HEK293 (cell line): ENCODE measurements around the gene TMED3.

Experiments used
- KLF9 ChIP-seq: fragments of 450-650 bp; formaldehyde crosslinking; IDR thresholded peaks from 2 replicates; pipeline ENCODE4 v1.5.1; 2016; ENCODE audit warnings: missing biosample characterization, missing genetic modification characterization, low read depth
- MYNN ChIP-seq: fragments of 450-650 bp; formaldehyde crosslinking; IDR thresholded peaks from 2 replicates; pipeline ENCODE4 v1.5.1; 2016; ENCODE audit warnings: missing biosample characterization, missing genetic modification characterization, borderline replicate concordance
- YY1 ChIP-seq: fragments of 450-650 bp; formaldehyde crosslinking; IDR thresholded peaks from 2 replicates; pipeline ENCODE4 v1.5.1; 2018; ENCODE audit warnings: missing biosample characterization, missing genetic modification characterization
- ZFHX2 ChIP-seq: fragments of 450-650 bp; formaldehyde crosslinking; conservative IDR thresholded peaks from 2 replicates; pipeline ENCODE4 v1.5.1; 2016; ENCODE audit warnings: missing biosample characterization, missing genetic modification characterization
- ZNF112 ChIP-seq: fragments of 450-650 bp; formaldehyde crosslinking; IDR thresholded peaks from 2 replicates; pipeline ENCODE4 v1.5.0; 2017; ENCODE audit warnings: missing biosample characterization, missing genetic modification characterization
- ZNF133 ChIP-seq: fragments of 450-650 bp; formaldehyde crosslinking; IDR thresholded peaks from 2 replicates; pipeline ENCODE4 v1.5.1; 2016; ENCODE audit warnings: missing biosample characterization, missing genetic modification characterization
- ZNF19 ChIP-seq: fragments of 450-650 bp; formaldehyde crosslinking; IDR thresholded peaks from 2 replicates; pipeline ENCODE4; 2016; ENCODE audit warnings: missing biosample characterization, missing genetic modification characterization, low read depth
- ZNF248 ChIP-seq: fragments of 450-650 bp; formaldehyde crosslinking; IDR thresholded peaks from 2 replicates; pipeline ENCODE4 v1.5.1; 2017; ENCODE audit warnings: missing biosample characterization, missing genetic modification characterization
- ZNF37A ChIP-seq: fragments of 450-650 bp; IDR thresholded peaks from 2 replicates; pipeline ENCODE4 v1.5.1; 2018; ENCODE audit warnings: missing biosample characterization, missing genetic modification characterization
- ZNF433 ChIP-seq: fragments of 450-650 bp; formaldehyde crosslinking; IDR thresholded peaks from 2 replicates; pipeline ENCODE4 v1.5.1; 2016; ENCODE audit warnings: missing biosample characterization, missing genetic modification characterization, low read depth
- ZNF48 ChIP-seq: fragments of 450-650 bp; formaldehyde crosslinking; IDR thresholded peaks from 2 replicates; pipeline ENCODE4 v1.5.1; 2016; ENCODE audit warnings: missing biosample characterization, missing genetic modification characterization
- ZNF514 ChIP-seq: fragments of 450-650 bp; formaldehyde crosslinking; IDR thresholded peaks from 2 replicates; pipeline ENCODE4 v1.5.1; 2016; ENCODE audit warnings: missing biosample characterization, missing genetic modification characterization
- ZNF529 ChIP-seq: fragments of 450-650 bp; formaldehyde crosslinking; IDR thresholded peaks from 2 replicates; pipeline ENCODE4 v1.5.1; 2017; ENCODE audit warnings: missing genetic modification characterization, missing biosample characterization; ENCODE audit not compliant: insufficient replicate concordance
- ZNF548 ChIP-seq: fragments of 450-650 bp; formaldehyde crosslinking; IDR thresholded peaks from 2 replicates; pipeline ENCODE4 v1.5.1; 2016; ENCODE audit warnings: missing biosample characterization, missing genetic modification characterization
- ZNF555 ChIP-seq: fragments of 450-650 bp; formaldehyde crosslinking; conservative IDR thresholded peaks from 2 replicates; pipeline ENCODE4 v1.5.1; 2017; ENCODE audit warnings: missing biosample characterization, mild to moderate bottlenecking, missing genetic modification characterization, inconsistent platforms
- ZNF558 ChIP-seq: fragments of 450-650 bp; formaldehyde crosslinking; IDR thresholded peaks from 2 replicates; pipeline ENCODE4 v1.5.1; 2016; ENCODE audit warnings: missing biosample characterization, missing genetic modification characterization
- ZNF624 ChIP-seq: fragments of 450-650 bp; formaldehyde crosslinking; IDR thresholded peaks from 2 replicates; pipeline ENCODE4 v1.5.1; 2017; ENCODE audit warnings: missing biosample characterization, missing genetic modification characterization
- ZNF677 ChIP-seq: fragments of 450-650 bp; IDR thresholded peaks from 2 replicates; pipeline ENCODE4 v1.5.0; 2018; ENCODE audit warnings: missing biosample characterization, mild to moderate bottlenecking, missing genetic modification characterization, moderate library complexity
- ZNF76 ChIP-seq: fragments of 450-650 bp; formaldehyde crosslinking; IDR thresholded peaks from 2 replicates; pipeline ENCODE4; 2016; ENCODE audit warnings: low read depth, missing biosample characterization, missing genetic modification characterization, borderline replicate concordance
- ZNF768 ChIP-seq: fragments of 450-650 bp; formaldehyde crosslinking; IDR thresholded peaks from 2 replicates; pipeline ENCODE4 v1.5.1; 2018; ENCODE audit warnings: missing biosample characterization, mild to moderate bottlenecking, missing genetic modification characterization
- ZNF777 ChIP-seq: fragments of 450-650 bp; formaldehyde crosslinking; IDR thresholded peaks from 2 replicates; pipeline ENCODE4 v1.5.1; 2017; ENCODE audit warnings: missing biosample characterization, missing genetic modification characterization, borderline replicate concordance
- TF ChIP-seq, protein P1 (sequence below): fragments of 450-650 bp; formaldehyde crosslinking; IDR thresholded peaks from 2 replicates; pipeline ENCODE4 v1.5.1; 2016; ENCODE audit warnings: missing biosample characterization, missing genetic modification characterization
- TF ChIP-seq, protein P2 (sequence below): fragments of 450-650 bp; formaldehyde crosslinking; IDR thresholded peaks from 2 replicates; pipeline ENCODE4 v1.5.1; 2016; ENCODE audit warnings: missing biosample characterization, missing genetic modification characterization
- TF ChIP-seq, protein P3 (sequence below): fragments of 450-650 bp; formaldehyde crosslinking; IDR thresholded peaks from 2 replicates; pipeline ENCODE4 v1.5.1; 2016; ENCODE audit warnings: missing biosample characterization, missing genetic modification characterization
- TF ChIP-seq, protein P4 (sequence below): fragments of 450-650 bp; formaldehyde crosslinking; IDR thresholded peaks from 2 replicates; pipeline ENCODE4 v1.5.1; 2016; ENCODE audit warnings: missing biosample characterization, missing genetic modification characterization
- TF ChIP-seq, protein P5 (sequence below): fragments of 450-650 bp; formaldehyde crosslinking; IDR thresholded peaks from 2 replicates; pipeline ENCODE4 v1.5.1; 2016; ENCODE audit warnings: missing biosample characterization, missing genetic modification characterization
- TF ChIP-seq, protein P6 (sequence below): fragments of 450-650 bp; formaldehyde crosslinking; IDR thresholded peaks from 2 replicates; pipeline ENCODE4 v1.5.1; 2016; ENCODE audit warnings: missing biosample characterization, missing genetic modification characterization

TMED3 gene

DNA sequence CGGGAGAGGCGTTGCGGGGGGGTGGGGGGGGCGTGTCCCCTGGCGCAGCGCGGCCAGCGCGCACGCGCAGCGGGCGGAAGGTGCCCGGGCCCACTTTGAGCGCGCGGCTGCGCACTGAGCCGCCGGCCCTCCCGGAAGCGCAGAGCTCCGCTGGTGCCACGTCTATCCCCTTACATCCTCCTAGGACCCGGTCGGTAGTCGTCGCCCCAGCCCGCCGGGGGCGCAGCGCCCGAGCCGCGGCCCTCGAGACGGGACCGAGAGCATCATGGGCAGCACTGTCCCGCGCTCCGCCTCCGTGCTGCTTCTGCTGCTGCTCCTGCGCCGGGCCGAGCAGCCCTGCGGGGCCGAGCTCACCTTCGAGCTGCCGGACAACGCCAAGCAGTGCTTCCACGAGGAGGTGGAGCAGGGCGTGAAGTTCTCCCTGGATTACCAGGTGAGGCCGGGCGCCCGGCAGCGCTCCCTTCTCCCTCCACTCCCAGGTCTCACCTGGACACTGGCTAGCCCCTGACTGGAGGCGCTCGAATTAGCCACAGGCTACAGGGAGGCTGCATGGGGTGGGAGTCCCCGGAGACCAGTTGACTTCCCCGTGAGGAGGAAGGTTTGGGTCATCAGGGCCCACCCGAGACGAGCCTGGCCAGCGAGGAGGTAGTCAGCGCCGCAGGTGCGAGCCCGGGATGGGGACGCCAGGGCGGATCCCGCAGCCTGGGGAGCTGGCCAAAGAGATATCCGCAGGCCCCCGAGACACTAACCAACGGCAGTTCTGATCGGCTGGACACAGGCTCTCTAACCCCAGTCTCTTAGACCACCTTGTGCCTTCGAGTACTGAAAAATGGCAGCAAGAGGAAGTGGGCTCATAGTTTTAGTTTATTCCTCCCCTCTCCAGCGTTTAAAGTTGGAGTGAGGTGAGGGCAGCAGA, at the start of gene TMED3 (continued):
- TF ChIP-seq KLF9 (tag by site-specific recombination) (0 out of 2 replicates have a peak, but pooled peaks have one; percentile 2), ZNF558 (tag by site-specific recombination) (no peak), ZNF514 (tag by site-specific recombination) (no peak), ZNF548 (no peak), ZFHX2 (tag by site-specific recombination) (peak; percentile 27; the same call in 1 of the 2 replicates), ZNF768 (tag by site-specific recombination) (no peak), ZNF133 (tag by site-specific recombination) (no peak), YY1 (tag by site-specific recombination) (no peak; the same call in 1 of the 2 replicates), ZNF677 (tag by site-specific recombination) (no peak), ZNF19 (no peak), ZNF529 (no peak), MYNN (no peak), ZNF777 (tag by site-specific recombination) (no peak), ZNF37A (no peak), ZNF112 (tag by site-specific recombination) (no peak), ZNF76 (peak; percentile 88), ZNF433 (tag by site-specific recombination) (no peak), ZNF555 (no peak), ZNF248 (no peak), ZNF48 (tag by site-specific recombination) (no peak), ZNF624 (tag by site-specific recombination) (no peak)
- TF ChIP-seq, protein P1, sequence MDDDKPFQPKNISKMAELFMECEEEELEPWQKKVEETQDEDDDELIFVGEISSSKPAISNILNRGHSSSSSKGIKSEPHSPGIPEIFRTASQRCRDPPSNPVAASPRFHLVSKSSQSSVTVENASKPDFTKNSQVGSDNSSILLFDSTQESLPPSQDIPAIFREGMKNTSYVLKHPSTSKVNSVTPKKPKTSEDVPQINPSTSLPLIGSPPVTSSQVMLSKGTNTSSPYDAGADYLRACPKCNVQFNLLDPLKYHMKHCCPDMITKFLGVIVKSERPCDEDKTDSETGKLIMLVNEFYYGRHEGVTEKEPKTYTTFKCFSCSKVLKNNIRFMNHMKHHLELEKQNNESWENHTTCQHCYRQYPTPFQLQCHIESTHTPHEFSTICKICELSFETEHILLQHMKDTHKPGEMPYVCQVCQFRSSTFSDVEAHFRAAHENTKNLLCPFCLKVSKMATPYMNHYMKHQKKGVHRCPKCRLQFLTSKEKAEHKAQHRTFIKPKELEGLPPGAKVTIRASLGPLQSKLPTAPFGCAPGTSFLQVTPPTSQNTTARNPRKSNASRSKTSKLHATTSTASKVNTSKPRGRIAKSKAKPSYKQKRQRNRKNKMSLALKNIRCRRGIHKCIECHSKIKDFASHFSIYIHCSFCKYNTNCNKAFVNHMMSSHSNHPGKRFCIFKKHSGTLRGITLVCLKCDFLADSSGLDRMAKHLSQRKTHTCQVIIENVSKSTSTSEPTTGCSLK (tag by site-specific recombination): no peak
- TF ChIP-seq, protein P2, sequence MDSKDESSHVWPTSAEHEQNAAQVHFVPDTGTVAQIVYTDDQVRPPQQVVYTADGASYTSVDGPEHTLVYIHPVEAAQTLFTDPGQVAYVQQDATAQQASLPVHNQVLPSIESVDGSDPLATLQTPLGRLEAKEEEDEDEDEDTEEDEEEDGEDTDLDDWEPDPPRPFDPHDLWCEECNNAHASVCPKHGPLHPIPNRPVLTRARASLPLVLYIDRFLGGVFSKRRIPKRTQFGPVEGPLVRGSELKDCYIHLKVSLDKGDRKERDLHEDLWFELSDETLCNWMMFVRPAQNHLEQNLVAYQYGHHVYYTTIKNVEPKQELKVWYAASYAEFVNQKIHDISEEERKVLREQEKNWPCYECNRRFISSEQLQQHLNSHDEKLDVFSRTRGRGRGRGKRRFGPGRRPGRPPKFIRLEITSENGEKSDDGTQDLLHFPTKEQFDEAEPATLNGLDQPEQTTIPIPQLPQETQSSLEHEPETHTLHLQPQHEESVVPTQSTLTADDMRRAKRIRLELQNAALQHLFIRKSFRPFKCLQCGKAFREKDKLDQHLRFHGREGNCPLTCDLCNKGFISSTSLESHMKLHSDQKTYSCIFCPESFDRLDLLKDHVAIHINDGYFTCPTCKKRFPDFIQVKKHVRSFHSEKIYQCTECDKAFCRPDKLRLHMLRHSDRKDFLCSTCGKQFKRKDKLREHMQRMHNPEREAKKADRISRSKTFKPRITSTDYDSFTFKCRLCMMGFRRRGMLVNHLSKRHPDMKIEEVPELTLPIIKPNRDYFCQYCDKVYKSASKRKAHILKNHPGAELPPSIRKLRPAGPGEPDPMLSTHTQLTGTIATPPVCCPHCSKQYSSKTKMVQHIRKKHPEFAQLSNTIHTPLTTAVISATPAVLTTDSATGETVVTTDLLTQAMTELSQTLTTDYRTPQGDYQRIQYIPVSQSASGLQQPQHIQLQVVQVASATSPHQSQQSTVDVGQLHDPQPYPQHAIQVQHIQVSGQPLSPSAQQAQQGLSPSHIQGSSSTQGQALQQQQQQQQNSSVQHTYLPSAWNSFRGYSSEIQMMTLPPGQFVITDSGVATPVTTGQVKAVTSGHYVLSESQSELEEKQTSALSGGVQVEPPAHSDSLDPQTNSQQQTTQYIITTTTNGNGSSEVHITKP: no peak
- TF ChIP-seq, protein P3, sequence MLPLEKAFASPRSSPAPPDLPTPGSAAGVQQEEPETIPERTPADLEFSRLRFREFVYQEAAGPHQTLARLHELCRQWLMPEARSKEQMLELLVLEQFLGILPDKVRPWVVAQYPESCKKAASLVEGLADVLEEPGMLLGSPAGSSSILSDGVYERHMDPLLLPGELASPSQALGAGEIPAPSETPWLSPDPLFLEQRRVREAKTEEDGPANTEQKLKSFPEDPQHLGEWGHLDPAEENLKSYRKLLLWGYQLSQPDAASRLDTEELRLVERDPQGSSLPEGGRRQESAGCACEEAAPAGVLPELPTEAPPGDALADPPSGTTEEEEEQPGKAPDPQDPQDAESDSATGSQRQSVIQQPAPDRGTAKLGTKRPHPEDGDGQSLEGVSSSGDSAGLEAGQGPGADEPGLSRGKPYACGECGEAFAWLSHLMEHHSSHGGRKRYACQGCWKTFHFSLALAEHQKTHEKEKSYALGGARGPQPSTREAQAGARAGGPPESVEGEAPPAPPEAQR (tag by site-specific recombination): no peak
- TF ChIP-seq, protein P4, sequence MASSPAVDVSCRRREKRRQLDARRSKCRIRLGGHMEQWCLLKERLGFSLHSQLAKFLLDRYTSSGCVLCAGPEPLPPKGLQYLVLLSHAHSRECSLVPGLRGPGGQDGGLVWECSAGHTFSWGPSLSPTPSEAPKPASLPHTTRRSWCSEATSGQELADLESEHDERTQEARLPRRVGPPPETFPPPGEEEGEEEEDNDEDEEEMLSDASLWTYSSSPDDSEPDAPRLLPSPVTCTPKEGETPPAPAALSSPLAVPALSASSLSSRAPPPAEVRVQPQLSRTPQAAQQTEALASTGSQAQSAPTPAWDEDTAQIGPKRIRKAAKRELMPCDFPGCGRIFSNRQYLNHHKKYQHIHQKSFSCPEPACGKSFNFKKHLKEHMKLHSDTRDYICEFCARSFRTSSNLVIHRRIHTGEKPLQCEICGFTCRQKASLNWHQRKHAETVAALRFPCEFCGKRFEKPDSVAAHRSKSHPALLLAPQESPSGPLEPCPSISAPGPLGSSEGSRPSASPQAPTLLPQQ (tag by site-specific recombination): peak; percentile 85
- TF ChIP-seq, protein P5, sequence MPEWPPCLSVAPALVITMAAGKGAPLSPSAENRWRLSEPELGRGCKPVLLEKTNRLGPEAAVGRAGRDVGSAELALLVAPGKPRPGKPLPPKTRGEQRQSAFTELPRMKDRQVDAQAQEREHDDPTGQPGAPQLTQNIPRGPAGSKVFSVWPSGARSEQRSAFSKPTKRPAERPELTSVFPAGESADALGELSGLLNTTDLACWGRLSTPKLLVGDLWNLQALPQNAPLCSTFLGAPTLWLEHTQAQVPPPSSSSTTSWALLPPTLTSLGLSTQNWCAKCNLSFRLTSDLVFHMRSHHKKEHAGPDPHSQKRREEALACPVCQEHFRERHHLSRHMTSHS (tag by site-specific recombination): no peak
- TF ChIP-seq, protein P6, sequence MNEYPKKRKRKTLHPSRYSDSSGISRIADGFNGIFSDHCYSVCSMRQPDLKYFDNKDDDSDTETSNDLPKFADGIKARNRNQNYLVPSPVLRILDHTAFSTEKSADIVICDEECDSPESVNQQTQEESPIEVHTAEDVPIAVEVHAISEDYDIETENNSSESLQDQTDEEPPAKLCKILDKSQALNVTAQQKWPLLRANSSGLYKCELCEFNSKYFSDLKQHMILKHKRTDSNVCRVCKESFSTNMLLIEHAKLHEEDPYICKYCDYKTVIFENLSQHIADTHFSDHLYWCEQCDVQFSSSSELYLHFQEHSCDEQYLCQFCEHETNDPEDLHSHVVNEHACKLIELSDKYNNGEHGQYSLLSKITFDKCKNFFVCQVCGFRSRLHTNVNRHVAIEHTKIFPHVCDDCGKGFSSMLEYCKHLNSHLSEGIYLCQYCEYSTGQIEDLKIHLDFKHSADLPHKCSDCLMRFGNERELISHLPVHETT: no peak
